ENCODE measurements around the gene PPHLN1. TPM values are rescaled to one million over a fixed set of nuclear protein-coding genes. Genes with fewer than 3 reads are reported as not detected.
"Not testable (repeated sequence)": the region's sequence is repeated elsewhere in the genome, so short reads cannot be mapped to it uniquely, and the experiment has no call there.

Gene PPHLN1
- total RNA-seq, 4 donors from 2014 or later = 43.2 to 88.9 (median 56.0) TPM

GRCh38 chr12:42386308-42386707 is 60.3 kb downstream of the PPHLN1 start:
- H3K4me1 ChIP-seq = no peaks in the 10 kb centered on the region
- ATAC-seq = no peak
- TF ChIP-seq POLR2A (IDR thresholded peaks at IDR 0.05) (no peak), POLR2AphosphoS5 (IDR thresholded peaks at IDR 0.05) (no peak), CTCF (IDR thresholded peaks at IDR 0.05) (no peak)
- H3K27me3 ChIP-seq = no peaks in the 10 kb centered on the region
- H3K36me3 ChIP-seq = peaks cover 0 to 34% of the 10 kb centered on the region in 2 donors
- no peaks in the 10 kb centered on the region for H3K9me3 ChIP-seq
- H3K27ac ChIP-seq = no peak overlapping the region
- H3K4me3 ChIP-seq = no peak overlapping the region
- 39 to 67% methylated on average over 2 of the region's 2 CpGs for WGBS, 2 donors (ENCODE audit: low coverage in 1 of 2)

DNA sequence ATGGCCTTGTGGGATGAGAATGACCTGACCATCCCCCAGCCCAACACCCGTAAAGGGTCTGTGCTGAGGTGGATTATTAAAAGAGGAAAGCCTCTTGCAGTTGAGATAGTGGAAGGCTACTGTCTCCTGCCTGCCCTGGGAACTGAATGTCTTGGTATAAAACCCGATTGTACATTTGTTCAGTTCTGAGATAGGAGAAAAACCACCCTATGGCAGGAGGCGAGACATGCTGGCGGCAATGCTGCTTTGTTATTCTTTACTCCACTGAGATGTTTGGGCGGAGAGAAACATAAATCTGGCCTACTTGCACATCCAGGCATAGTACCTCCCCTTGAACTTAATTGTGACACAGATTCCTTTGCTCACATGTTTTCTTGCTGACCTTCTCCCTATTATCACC is 62.1 kb downstream of the PPHLN1 start:
- not testable (repeated sequence) for H3K4me1 ChIP-seq, ATAC-seq, H3K27ac ChIP-seq, H3K4me3 ChIP-seq, H3K9me3 ChIP-seq, H3K27me3 ChIP-seq
- 85 to 100% methylated on average over 1 to 5 of the region's 5 CpGs for WGBS, 2 donors (ENCODE audit: low coverage in 1 of 2)
- peaks cover 0 to 42% of the 10 kb centered on the region in 2 donors for H3K36me3 ChIP-seq

- Histone ChIP-seq H3K27me3 (no peaks in the 10 kb centered on the region), H3K4me3 (no peak overlapping the region), H3K27ac (no peak overlapping the region), H3K36me3 (peaks cover 0 to 42% of the 10 kb centered on the region in 2 donors), H3K4me1 (no peaks in the 10 kb centered on the region), H3K9me3 (no peaks in the 10 kb centered on the region)
- WGBS, 2 donors (ENCODE audit: low coverage in 1 of 2) = 86 to 87% methylated on average over 2 of the region's 2 CpGs
- TF ChIP-seq EP300 (IDR thresholded peaks at IDR 0.05) = no peak
- TF ChIP-seq POLR2AphosphoS5 (IDR thresholded peaks at IDR 0.05) = no peak
- no peak for TF ChIP-seq POLR2A (IDR thresholded peaks at IDR 0.05)
- TF ChIP-seq CTCF (IDR thresholded peaks at IDR 0.05) = no peak
- ATAC-seq = no peak
These were observed 68.5 kb downstream of the PPHLN1 start for GRCh38 chr12:42394429-42394828.

DNA sequence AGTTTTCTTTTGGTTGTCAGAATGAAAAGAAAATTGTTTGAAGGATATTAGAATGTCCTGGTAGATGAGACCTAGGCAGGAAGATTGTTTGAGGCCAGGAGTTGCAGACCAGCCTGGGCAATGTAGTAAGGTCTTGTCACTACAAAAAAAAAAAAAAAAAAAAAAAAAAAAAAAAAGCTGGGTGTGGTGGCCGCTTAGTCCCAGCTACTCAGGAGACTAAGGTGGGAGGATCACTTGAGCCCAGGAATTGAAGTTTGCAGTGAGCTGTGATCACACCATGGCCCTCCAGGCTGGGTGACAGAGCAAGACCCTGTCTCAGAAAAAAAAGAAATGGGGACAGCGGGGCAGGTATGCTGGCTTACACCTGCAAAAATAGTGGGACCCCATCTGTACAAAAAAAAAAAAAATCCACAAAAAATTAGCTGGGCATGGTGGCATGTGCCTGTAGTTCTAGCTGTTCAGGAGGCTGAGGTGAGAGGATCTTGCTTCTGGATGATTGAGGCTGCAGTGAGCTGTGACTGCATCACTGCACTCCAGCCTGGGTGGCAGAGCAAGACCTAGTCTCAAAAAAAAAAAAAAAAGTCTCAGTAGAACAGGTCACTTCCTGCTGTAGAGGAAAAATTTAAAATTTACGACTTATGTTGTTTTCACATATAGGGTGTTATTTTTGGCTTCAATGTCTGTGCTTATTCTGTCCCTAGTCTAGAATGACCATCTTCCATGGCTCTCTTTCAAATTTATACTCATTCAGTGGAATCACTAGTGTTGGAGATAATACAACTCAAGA is 70.7 kb downstream of the PPHLN1 start:
- Histone ChIP-seq H3K27me3 (no peaks in the 10 kb centered on the region), H3K4me3 (no peak overlapping the region), H3K36me3 (peaks cover 0 to 44% of the 10 kb centered on the region in 2 donors), H3K27ac (no peak overlapping the region), H3K4me1 (no peaks in the 10 kb centered on the region), H3K9me3 (no peaks in the 10 kb centered on the region)
- no peak for TF ChIP-seq POLR2AphosphoS5 (IDR thresholded peaks at IDR 0.05)
- no peak for TF ChIP-seq EP300 (IDR thresholded peaks at IDR 0.05)
- TF ChIP-seq CTCF (IDR thresholded peaks at IDR 0.05) = no peak
- no peak for TF ChIP-seq POLR2A (IDR thresholded peaks at IDR 0.05)
- no peak for ATAC-seq
- WGBS, 2 donors (ENCODE audit: low coverage in 1 of 2) = 82 to 88% methylated on average over 2 to 3 of the region's 3 CpGs

DNA sequence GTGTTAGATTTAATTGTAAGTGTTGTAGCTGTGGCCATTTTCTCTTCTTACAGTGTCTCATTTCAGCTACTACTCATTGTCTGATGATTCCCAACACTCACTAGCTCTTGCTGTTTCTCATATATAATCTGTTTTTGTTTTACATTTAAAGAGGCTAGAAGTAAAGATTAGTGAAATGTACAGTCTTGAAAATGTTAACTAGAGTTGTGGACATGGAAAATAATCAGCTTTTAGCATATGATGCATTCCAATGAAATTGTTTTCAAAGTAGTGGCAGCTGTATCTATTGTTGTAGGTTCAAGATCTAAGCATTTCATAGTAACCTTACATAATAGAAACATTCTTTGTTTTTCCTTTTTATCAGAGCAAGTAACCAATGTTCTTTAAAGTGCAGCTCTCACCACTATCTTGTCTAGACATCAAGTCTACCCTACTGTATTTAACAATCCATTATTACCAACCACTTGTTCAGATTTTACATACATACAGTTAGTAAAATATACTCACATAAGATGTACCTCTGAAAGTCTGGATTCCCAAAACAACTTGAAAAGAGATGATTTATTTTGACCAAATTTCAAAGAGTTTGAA is 76.9 kb downstream of the PPHLN1 start:
- H3K4me3 ChIP-seq = no peak overlapping the region
- no peak for TF ChIP-seq EP300 (IDR thresholded peaks at IDR 0.05)
- no peak for ATAC-seq
- H3K9me3 ChIP-seq = no peaks in the 10 kb centered on the region
- H3K27ac ChIP-seq = no peak overlapping the region
- H3K36me3 ChIP-seq = peaks cover 0 to 50% of the 10 kb centered on the region in 2 donors
- H3K27me3 ChIP-seq = no peaks in the 10 kb centered on the region
- H3K4me1 ChIP-seq = no peaks in the 10 kb centered on the region

GRCh38 chr12:42407306-42407705 is 81.3 kb downstream of the PPHLN1 start:
- WGBS, 2 donors (ENCODE audit: low coverage in 1 of 2) = 92 to 100% methylated on average over 1 of the region's 1 CpG
- ATAC-seq = no peak
- Histone ChIP-seq H3K4me1 (no peaks in the 10 kb centered on the region), H3K9me3 (no peaks in the 10 kb centered on the region), H3K27me3 (no peaks in the 10 kb centered on the region), H3K4me3 (no peak overlapping the region), H3K36me3 (peaks cover 0 to 15% of the 10 kb centered on the region in 2 donors), H3K27ac (no peak overlapping the region)
- TF ChIP-seq POLR2AphosphoS5 (IDR thresholded peaks at IDR 0.05) (no peak), EP300 (IDR thresholded peaks at IDR 0.05) (no peak), POLR2A (IDR thresholded peaks at IDR 0.05) (no peak), CTCF (IDR thresholded peaks at IDR 0.05) (no peak)
